Thoracic aorta (tissue), 2 donors: ENCODE measurements around the gene CRTC3. TPM values are rescaled to one million over a fixed set of nuclear protein-coding genes. Genes with fewer than 3 reads are reported as not detected.
A peak's percentile ranks its signal among the peaks of the same experiment; 100 is the strongest.

Source experiments
- ATAC-seq: fragments of 150-250 bp; one replicate; pipeline ENCODE4 v1.8.0; 2017; ENCODE audit warnings: low read depth; ENCODE audit not compliant: insufficient number of reproducible peaks, low FRiP score
- DNase-seq: peaks from one replicate; pipeline ENCODE4 v3.0.0-alpha.2; 2020; ENCODE audit warnings: low spot score
- H3K27ac ChIP-seq, 2 donors: fragments of 200-600 bp; sonication (generic); 1 replicate in 1 of 2; 2 replicates in 1 of 2; pipeline ENCODE4 v1.5.1; 2016; ENCODE audit warnings: mild to moderate bottlenecking in 2 of 2, moderate library complexity in 2 of 2
- H3K27me3 ChIP-seq: fragments of 200-600 bp; sonication (generic); replicated peaks from 2 replicates; pipeline ENCODE4 v1.6.0; 2016; ENCODE audit warnings: mild to moderate bottlenecking; ENCODE audit not compliant: insufficient read depth
- H3K36me3 ChIP-seq: fragments of 200-600 bp; sonication (generic); one replicate; pipeline ENCODE4 v1.5.1; 2016
- H3K4me1 ChIP-seq, 2 donors: fragments of 200-600 bp; sonication (generic); 1 replicate in 1 of 2; 2 replicates in 1 of 2; pipeline versions ENCODE4 v1.5.1 to v1.6.0; 2016; ENCODE audit warnings: low read depth in 2 of 2, mild to moderate bottlenecking in 1 of 2; ENCODE audit not compliant: control insufficient read depth in 1 of 2
- H3K4me3 ChIP-seq: fragments of 200-600 bp; sonication (generic); 2 replicates; pipeline ENCODE4 v1.5.1; 2016; ENCODE audit warnings: mild to moderate bottlenecking
- H3K9me3 ChIP-seq: fragments of 200-600 bp; sonication (generic); 2 replicates; pipeline ENCODE4 v1.5.1; 2016
- total RNA-seq, 2 donors: library from RNA; depleted of rRNA; stranded (reverse); fragments of >200 nt; gene quantifications; one replicate each; pipeline versions ENCODE4 v1.1.0 to v1.2.3, GENCODE V29; 2016
- TF ChIP-seq, protein P1 (sequence below): fragments of 200-600 bp; sonication (generic); IDR thresholded peaks from one replicate; pipeline ENCODE4 v1.5.1; 2019; ENCODE audit warnings: antibody characterized with exemption

The CRTC3 gene
- total RNA-seq, 2 donors from 2014 or later, result 73.2 to 89.8 TPM

DNA sequence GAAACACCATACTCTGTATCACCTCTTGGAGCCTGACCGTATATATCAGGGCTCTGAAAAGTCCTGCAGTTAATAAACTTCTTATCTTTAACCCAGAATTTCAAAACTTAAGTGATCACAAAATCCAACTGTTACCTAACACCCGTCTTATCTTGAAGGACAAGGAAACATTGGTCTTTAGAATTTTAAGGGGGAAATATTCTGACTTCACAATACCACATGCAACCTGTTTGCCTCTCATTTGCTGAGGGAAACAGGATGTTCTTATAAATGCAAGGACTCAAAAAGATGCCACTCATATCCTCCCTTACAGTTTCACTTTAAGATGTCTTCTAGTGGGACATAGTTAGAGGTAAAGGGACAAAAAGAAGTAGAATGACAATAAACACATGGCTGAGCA lies 67.9 kb downstream of the CRTC3 start:
- Histone ChIP-seq H3K27me3 (no peaks in the 10 kb centered on the region), H3K27ac (peak overlapping the region; percentile 78 to 90), H3K4me1 (peaks cover 45 to 76% of the 10 kb centered on the region in 2 donors), H3K4me3 (no peak overlapping the region), H3K9me3 (no peaks in the 10 kb centered on the region), H3K36me3 (no peaks in the 10 kb centered on the region)
- DNase-seq (no peak), ATAC-seq (no peak)
- TF ChIP-seq, protein P1, sequence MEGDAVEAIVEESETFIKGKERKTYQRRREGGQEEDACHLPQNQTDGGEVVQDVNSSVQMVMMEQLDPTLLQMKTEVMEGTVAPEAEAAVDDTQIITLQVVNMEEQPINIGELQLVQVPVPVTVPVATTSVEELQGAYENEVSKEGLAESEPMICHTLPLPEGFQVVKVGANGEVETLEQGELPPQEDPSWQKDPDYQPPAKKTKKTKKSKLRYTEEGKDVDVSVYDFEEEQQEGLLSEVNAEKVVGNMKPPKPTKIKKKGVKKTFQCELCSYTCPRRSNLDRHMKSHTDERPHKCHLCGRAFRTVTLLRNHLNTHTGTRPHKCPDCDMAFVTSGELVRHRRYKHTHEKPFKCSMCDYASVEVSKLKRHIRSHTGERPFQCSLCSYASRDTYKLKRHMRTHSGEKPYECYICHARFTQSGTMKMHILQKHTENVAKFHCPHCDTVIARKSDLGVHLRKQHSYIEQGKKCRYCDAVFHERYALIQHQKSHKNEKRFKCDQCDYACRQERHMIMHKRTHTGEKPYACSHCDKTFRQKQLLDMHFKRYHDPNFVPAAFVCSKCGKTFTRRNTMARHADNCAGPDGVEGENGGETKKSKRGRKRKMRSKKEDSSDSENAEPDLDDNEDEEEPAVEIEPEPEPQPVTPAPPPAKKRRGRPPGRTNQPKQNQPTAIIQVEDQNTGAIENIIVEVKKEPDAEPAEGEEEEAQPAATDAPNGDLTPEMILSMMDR, result no peak

DNA sequence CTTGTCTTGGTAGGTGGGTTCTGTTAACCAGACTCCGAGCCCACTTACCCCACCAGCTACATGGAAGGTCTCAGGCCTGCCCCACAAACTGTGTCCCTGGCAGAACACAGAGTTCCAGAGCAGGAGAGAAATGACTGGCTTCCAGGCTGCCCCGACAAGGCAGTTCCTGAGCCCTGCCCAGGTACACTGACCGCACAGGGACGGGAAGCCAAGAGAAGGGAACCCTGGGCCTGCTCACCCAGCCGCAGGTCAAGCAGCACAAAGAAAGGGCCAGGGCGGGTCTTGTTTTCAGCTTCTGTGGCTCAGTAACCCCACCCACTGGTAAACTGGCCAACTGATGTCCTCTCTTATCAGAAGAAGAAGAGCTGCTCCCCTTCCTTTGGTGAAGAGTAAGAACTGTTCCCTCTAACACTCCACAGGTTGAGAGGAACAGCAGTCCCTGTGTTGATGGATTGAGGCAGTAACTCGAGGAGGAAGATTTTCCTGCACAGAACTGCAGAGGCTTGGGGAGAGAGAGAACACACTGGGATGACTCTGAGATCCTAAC lies 68.4 kb downstream of the CRTC3 start:
- TF ChIP-seq, protein P1, result no peak
- Histone ChIP-seq H3K27ac (peak overlapping the region; percentile 78 to 90), H3K36me3 (no peaks in the 10 kb centered on the region), H3K4me1 (peaks cover 45 to 75% of the 10 kb centered on the region in 2 donors), H3K27me3 (no peaks in the 10 kb centered on the region), H3K9me3 (no peaks in the 10 kb centered on the region), H3K4me3 (no peak overlapping the region)
- ATAC-seq (no peak), DNase-seq (no peak)

DNA sequence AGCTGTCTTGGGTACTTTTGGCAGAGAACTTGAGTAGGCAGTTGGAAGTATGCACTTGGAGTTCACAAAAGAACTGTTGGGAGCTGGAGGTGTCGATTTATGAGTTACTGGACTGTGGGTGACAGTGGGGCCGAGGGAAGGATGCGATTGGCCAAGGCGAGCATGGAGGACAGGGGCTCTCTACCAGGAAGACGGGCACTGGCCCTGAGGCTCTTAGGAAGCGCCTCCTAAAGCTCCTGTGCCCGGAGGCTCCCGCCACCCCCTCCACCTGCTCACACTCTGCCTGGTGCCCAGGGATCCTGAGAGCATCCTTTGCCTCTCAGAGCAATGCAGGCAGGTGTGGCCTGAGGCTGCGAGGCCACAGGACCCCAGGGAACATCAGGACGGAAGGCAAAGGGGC lies 69.0 kb downstream of the CRTC3 start:
- TF ChIP-seq, protein P1, result no peak
- ATAC-seq (no peak), DNase-seq (no peak)
- Histone ChIP-seq H3K4me1 (peaks cover 41 to 69% of the 10 kb centered on the region in 2 donors), H3K4me3 (no peak overlapping the region), H3K9me3 (no peaks in the 10 kb centered on the region), H3K27me3 (no peaks in the 10 kb centered on the region), H3K36me3 (no peaks in the 10 kb centered on the region), H3K27ac (peak overlapping the region; percentile 78 to 90)

DNA sequence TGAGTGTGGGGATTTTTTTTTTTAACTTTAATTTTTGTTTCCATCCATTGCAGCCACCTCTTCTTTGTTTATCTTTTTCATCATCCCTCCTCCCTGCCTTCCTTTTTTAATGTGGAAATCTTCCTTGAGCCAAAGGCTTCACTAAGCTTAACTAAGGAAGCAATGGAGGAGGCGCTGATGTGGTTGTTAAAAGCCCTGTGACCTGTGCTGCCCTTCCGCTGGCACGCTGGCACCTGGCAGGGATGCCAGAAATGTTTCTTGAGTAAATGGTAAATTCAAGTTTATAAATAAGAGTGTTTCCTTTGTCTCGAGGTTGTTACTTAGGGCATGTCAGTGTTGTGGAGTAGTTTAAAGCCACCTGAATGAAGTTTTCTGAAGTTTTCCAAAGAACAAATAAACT lies 69.4 kb downstream of the CRTC3 start:
- H3K4me3 ChIP-seq, result no peak overlapping the region
- H3K9me3 ChIP-seq, result no peaks in the 10 kb centered on the region
- H3K36me3 ChIP-seq, result no peaks in the 10 kb centered on the region
- H3K4me1 ChIP-seq, result peaks cover 38 to 65% of the 10 kb centered on the region in 2 donors
- ATAC-seq, result no peak
- H3K27ac ChIP-seq, result peak overlapping the region; percentile 78 to 90
- DNase-seq, result no peak
- TF ChIP-seq, protein P1, result no peak
- no peaks in the 10 kb centered on the region for H3K27me3 ChIP-seq

DNA sequence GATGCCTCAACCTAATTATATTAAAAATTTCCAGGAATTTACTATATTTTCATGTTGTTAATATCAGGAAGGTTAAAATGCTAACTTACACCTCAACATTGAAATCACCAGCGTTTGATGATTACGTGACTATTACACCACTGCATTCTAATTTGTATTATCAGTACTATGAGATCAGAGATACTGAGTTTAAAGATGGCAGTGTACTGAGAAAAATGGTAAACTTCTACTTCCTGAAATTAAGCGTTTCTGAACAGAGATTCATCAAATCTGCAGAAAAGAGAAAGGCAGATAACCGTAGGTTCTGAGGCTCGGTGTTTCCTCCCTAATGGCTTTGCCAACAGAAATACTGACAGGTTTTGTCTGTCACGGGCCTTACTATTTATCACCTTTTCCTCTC lies 69.9 kb downstream of the CRTC3 start:
- Histone ChIP-seq H3K4me3 (no peak overlapping the region), H3K36me3 (no peaks in the 10 kb centered on the region), H3K9me3 (no peaks in the 10 kb centered on the region), H3K4me1 (peaks cover 37 to 61% of the 10 kb centered on the region in 2 donors), H3K27me3 (no peaks in the 10 kb centered on the region), H3K27ac (peak overlapping the region in 1 of 2 donors; percentile 90)
- ATAC-seq (no peak), DNase-seq (no peak)
- TF ChIP-seq, protein P1, result no peak
